ENCODE data around the gene OPTC.
"Not testable (repeated sequence)": the region's sequence is repeated elsewhere in the genome, so short reads cannot be mapped to it uniquely, and the experiment has no call there.

OPTC gene

GRCh38 chr1:203465146-203465798 is 28.7 kb upstream of the OPTC start:
- no peak for DNase-seq (ENCODE audit: low read depth in 2 of 2)

DNA sequence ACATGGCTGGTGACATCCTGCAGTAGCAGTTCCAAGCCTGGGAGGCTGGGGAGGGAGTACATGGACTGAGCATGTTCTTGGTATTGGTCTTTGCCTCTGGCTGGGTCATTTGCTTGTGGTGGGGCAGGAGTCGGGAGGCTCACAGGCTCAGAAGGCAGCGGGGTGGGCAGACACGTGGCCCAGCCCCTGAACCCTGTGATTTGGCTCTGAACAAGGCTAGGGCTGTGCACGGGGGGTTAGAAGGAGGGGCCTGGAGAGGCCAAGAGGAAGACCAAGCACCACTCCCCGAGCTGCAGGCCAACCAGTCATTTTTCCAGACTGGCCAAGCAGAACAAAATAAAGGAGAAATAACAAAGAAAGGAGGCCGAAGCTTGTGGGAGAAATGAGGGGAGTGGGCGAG is 28.0 kb upstream of the OPTC start:
- no peak for DNase-seq (ENCODE audit: low read depth in 2 of 2)

DNA sequence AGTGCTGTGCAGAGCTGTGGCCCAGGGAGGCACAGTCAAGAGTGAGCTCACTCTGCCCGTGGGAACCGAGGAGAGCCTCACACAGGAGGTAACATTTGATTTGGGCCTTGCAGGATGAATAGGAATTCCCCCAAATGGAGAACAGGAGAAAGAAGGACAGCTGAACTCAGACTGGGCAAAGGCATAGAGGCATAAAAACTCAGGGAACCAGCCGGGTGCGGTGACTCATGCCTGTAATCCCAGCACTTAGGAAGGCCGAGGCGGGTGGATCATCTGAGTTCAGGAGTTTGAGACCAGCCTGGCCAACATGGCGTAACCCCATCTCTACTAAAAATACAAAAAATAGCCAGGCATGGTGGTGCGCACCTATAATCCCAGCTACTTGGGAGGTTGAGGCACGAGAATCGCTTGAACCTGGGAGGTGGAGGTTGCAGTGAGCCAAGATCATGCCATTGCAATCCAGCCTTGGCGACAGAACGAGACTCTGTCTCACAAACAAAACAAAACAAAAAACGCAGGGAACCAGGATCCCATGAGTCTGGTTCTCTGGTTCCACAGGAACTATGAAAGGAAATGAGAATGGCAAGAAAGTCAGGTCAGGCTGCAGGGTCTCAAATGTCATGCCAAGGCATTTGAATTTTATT is 26.9 kb upstream of the OPTC start:
- DNase-seq (ENCODE audit: low read depth in 2 of 2) = not testable (repeated sequence)

- DNase-seq (ENCODE audit: low read depth in 2 of 2) = no peak
Measured at GRCh38 chr1:203467550-203467921, 26.4 kb upstream of the OPTC start.

GRCh38 chr1:203468326-203468725 is 25.6 kb upstream of the OPTC start:
- DNase-seq (ENCODE audit: low read depth in 2 of 2) = no peak

DNA sequence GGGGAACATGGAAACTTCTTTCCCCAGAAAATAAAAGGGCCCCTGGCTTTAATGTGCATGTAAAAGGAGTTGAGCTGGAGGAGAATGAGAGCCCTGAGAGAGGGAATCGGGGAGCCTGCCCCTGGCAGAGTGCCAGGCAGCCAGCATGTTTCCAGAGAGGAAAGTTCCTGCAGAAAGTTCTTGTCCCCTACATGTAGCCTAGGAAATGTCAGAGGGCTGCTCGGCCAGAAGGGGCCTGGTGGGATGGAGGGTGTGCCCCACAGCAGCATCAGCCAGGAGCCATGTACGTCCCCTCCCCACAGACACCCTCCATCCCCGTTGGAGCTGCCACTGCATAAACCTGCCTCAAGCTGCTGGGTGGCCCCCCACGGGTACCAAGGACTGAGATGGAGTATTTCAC is 23.7 kb upstream of the OPTC start:
- no peak for DNase-seq (ENCODE audit: low read depth in 2 of 2)

DNA sequence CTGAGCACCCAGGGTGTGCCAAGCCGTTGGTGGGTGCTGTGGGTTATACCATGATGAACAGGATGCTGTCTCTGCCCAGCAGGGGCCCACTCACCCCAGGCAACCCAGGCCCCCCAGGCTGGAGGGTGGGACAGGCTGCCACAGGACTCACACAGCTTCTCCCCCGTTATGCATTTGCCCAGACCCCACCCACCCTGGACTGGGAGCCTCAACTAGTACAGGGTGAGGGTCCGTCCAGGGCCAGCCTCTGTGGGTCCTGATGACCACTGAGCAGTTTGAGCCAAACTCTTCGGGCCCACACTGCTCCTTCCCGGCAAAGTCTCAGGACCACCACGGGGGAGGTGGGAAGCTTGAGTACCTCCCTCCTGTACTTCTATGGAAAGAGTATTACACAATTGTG is 22.1 kb upstream of the OPTC start:
- DNase-seq (ENCODE audit: low read depth in 2 of 2) = no peak

DNA sequence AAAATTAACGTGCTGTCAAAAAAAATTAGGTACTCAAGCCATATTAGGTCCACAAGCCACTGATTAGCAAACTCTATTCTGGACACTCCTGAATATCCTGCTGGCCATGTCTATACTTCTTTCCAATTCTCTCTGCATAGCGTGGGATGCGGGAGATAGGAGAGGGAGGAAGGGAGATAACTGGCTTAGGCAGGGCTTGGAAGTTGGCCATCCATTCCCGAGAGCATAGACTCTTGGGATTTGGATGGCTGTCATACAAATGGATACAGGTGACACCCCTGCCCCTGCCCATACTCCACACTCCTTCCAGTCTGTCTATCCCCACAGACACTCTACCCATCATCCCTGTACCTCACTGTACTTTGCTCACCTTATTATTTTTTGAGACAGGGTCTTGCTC is 20.7 kb upstream of the OPTC start:
- DNase-seq (ENCODE audit: low read depth in 2 of 2) = no peak

DNA sequence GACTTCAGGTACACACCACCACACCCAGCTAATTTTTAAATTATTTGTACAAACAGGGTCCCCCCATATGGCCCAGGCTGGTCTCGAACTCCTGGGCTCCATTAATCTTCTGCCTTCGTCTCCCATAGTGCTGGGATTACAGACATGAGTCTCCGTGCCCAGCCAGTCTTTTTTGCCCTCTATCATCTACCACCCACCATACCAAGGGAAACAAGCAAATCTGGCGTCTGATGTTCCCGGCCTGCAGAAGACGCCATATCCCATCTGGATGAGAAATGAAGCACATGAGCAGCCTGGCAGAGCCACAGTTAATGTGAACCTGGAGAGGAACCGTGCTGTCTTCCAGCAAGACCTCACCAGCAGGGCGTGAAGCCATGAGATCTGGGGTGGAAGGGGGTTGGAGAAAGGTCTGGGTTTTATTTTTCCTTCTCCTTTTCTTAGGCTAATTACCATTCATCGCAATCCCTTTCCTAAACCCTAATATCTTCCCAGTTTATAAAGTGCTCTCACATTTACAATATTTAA is 20.1 kb upstream of the OPTC start:
- no peak for DNase-seq (ENCODE audit: low read depth in 2 of 2)

DNA sequence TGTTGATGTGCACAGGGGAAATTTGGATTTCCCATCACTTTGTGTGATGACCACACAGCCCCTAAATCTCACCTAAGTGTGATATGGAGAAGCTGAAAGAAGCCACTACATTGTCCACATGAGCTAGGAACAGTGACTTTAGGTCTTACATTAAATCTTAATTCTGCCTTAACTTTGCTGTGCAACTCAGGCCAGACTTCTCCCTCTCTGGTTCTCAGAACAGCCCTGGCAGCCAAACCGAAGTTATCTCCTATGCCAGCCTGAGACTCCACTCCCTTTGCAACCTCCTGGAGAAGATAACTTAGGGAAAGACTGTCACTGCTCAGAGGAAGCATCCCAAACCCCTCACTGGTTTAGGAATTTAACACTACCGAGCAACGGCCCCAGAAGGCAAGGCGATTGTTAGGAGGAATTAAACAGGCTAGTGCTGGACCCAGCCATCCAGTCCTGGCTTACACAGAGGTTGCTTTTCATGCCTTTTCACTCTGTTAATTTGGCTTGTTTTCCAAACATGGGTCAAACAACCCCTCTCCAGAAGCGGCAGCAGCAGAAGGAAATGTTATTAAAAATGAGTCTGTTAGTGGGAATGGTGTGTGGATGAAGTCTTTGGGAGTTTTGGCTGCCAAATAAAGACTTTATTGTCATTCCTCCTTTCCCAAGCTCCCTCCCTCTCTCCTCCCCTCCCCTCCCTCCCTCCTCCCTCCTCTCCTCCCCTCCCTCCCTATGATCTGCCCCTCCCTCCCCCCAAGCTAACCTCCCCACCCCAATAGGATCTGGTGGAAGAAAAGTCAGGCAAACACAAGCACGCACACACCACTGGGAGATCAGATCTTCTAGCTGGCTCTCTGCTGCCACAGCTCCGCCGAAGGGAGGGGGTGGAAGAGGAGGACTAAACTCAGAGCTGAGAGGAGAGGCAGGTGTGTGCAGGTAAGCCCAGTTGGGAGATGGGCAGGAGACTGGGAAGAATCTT is 18.7 kb upstream of the OPTC start, which contains the start of gene PRELP:
TSS of gene PRELP (plus strand) at position 795 of the 970 bp plus-strand sequence. CDS start 7,379 bp downstream, outside the sequence.
- no peak for DNase-seq (ENCODE audit: low read depth in 2 of 2)

GRCh38 chr1:203476216-203476814 is 17.6 kb upstream of the OPTC start:
- DNase-seq (ENCODE audit: low read depth in 2 of 2) = no peak

- DNase-seq (ENCODE audit: low read depth in 2 of 2) = no peak
Measured at GRCh38 chr1:203477748-203478147, 16.2 kb upstream of the OPTC start.

- no peak for DNase-seq (ENCODE audit: low read depth in 2 of 2)
Measured at GRCh38 chr1:203478231-203478630, 15.7 kb upstream of the OPTC start.

DNA sequence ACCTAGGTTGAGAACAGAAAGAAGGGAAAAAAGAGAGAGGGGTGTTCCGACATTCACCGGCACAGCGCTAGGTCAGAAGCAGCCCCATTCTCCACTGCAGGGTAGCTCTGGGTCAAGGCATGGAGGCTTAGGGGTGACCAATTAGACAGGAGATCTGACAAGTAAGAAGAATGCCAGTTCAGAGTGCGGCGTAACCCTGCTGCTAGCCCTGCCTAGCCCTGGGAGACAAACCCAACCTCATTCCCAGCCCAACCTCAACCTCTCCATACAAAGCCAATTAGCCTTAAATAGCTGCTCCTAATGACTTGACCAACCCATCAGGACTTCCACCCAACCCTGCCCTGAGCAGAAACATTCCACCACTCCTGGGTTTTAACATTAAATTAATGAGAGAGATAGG is 15.0 kb upstream of the OPTC start:
- no peak for DNase-seq (ENCODE audit: low read depth in 2 of 2)

GRCh38 chr1:203479646-203480045 is 14.3 kb upstream of the OPTC start:
- DNase-seq (ENCODE audit: low read depth in 2 of 2) = no peak

GRCh38 chr1:203480084-203480483 is 13.9 kb upstream of the OPTC start:
- DNase-seq (ENCODE audit: low read depth in 2 of 2) = no peak

- DNase-seq (ENCODE audit: low read depth in 2 of 2) = peak in 1 of 2 donors; percentile 23
Measured at GRCh38 chr1:203480525-203481084, 13.3 kb upstream of the OPTC start.

DNA sequence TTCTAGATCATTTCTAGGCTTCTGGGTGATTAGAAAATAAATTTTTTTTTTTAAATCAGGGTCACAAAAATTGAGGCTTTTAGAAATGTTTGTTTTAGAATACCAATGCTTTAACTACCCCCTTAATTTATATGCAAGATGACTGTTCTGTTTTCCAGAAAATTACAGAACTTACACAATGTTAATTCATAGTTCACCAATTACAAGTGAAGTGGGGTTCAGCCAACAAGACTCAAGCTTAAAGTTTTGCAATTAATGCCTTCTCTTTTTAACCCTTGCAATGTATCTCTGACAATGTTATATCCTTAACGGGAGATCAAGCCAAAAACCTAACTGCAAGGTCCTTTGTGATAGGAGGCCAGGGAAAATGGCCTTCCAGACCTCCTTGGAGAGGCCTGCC is 12.8 kb upstream of the OPTC start:
- no peak for DNase-seq (ENCODE audit: low read depth in 2 of 2)

- DNase-seq (ENCODE audit: low read depth in 2 of 2) = no peak
Measured at GRCh38 chr1:203486618-203487370, 7.2 kb upstream of the OPTC start.

DNA sequence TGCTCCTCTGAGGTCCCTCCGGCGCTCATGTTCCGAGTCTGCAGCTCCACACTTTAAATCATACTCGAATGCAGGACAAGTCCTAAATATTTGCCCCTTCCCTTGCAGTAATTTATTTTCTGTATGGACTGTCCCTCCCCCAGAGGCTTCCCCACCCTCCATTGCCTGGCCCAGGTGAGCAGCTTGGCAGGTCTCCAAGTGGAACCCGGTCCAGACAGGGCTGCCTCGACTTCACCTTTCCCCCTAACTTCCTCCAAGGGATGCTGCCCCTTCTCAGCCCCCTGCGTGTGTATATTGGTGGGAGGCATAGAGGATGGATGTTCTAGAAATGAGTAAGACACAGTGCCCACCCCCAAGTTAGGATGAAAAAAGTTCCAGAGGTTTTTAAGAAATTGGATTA is 5.4 kb upstream of the OPTC start:
- no peak for DNase-seq (ENCODE audit: low read depth in 2 of 2)

DNA sequence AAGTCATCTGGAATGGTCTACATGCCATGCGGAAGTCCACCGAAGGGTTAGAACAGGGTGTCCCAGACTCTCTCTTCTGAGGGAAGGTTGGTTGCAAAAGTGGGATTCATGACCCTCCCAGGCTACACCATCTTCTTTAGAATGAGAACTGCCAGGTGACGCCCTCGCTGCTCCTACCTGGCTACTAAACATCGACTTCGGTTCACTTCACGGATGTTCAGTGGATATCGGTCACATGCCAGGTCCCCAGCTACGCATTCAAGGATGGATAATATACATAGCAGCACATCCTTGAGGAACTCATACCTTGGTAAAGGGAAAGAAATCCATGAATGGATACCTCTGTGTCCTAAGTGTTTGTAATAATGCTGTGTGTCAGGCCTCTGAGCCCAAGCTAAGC is 3.3 kb upstream of the OPTC start:
- no peak for DNase-seq (ENCODE audit: low read depth in 2 of 2)
